Keratinocyte (primary cell): ENCODE measurements around the gene KMT2A. TPM values are rescaled to one million over a fixed set of nuclear protein-coding genes. Genes with fewer than 3 reads are reported as not detected.
"Not testable (repeated sequence)": the region's sequence is repeated elsewhere in the genome, so short reads cannot be mapped to it uniquely, and the experiment has no call there.

Experiments used
- DNase-seq: peaks from one replicate; pipeline ENCODE4 v3.0.0-alpha.2; 2011; ENCODE audit warnings: low read depth, missing footprints, low spot score
- FAIRE-seq: peaks from 2 replicates; lab custom pipeline; 2011; peaks lifted over from hg19 to GRCh38; lab: Jason Lieb, UNC
- H2AFZ ChIP-seq: 2 replicates; pipeline ENCODE4 v1.6.0; 2012; ENCODE audit warnings: low read length, control low read depth, inconsistent platforms; ENCODE audit not compliant: control insufficient read depth
- H3K27ac ChIP-seq: 2 replicates; pipeline ENCODE4 v1.5.1; 2011; ENCODE audit warnings: low read length; ENCODE audit not compliant: control insufficient read depth, insufficient read depth
- H3K27me3 ChIP-seq: 3 replicates; pipeline ENCODE4 v1.6.0; 2011; ENCODE audit warnings: low read length; ENCODE audit not compliant: control insufficient read depth, insufficient read depth; ENCODE audit errors: extremely low read depth
- H3K36me3 ChIP-seq, 2 experiments: 2 replicates in 1 of 2; 3 replicates in 1 of 2; pipeline ENCODE4 v1.5.1; 2011; ENCODE audit warnings: low read length in 2 of 2, mild to moderate bottlenecking in 1 of 2; ENCODE audit not compliant: control insufficient read depth in 2 of 2, insufficient read depth in 2 of 2; ENCODE audit errors: extremely low read depth in 1 of 2
- H3K4me1 ChIP-seq: 3 replicates; pipeline ENCODE4 v1.5.1; 2011; ENCODE audit warnings: low read length; ENCODE audit not compliant: control insufficient read depth, insufficient read depth; ENCODE audit errors: extremely low read depth
- H3K4me2 ChIP-seq: 3 replicates; pipeline ENCODE4 v1.6.0; 2011; ENCODE audit warnings: low read depth, low read length; ENCODE audit not compliant: control insufficient read depth, insufficient read depth; ENCODE audit errors: extremely low read depth
- H3K4me3 ChIP-seq, 3 experiments: fragments of 200-600 bp in 1 of 3; sonication (generic) in 1 of 3; 2 replicates in 2 of 3; 3 replicates in 1 of 3; pipeline ENCODE4 v1.5.1; 2011 to 2016; ENCODE audit warnings: low read length in 3 of 3, mild to moderate bottlenecking in 3 of 3, control low read depth in 2 of 3, inconsistent platforms in 1 of 3, low read depth in 1 of 3, mixed read lengths in 1 of 3, mixed run types in 1 of 3, moderate library complexity in 1 of 3; ENCODE audit not compliant: control insufficient read depth in 2 of 3, insufficient read depth in 2 of 3; ENCODE audit errors: extremely low read depth in 1 of 3
- H3K79me2 ChIP-seq: 2 replicates; pipeline ENCODE4 v1.6.0; 2012; ENCODE audit warnings: low read length; ENCODE audit not compliant: control insufficient read depth, insufficient read depth
- H3K9ac ChIP-seq: 3 replicates; pipeline ENCODE4 v1.6.0; 2011; ENCODE audit warnings: low read length; ENCODE audit not compliant: control insufficient read depth, insufficient read depth; ENCODE audit errors: extremely low read depth
- H3K9me1 ChIP-seq: 3 replicates; pipeline ENCODE4 v1.6.0; 2011; ENCODE audit warnings: low read length; ENCODE audit not compliant: control insufficient read depth, insufficient read depth; ENCODE audit errors: extremely low read depth
- H3K9me3 ChIP-seq: 2 replicates; pipeline ENCODE4 v1.5.1; 2012; ENCODE audit warnings: low read depth, low read length; ENCODE audit not compliant: control insufficient read depth
- H4K20me1 ChIP-seq: 3 replicates; pipeline ENCODE4 v1.6.0; 2011; ENCODE audit warnings: low read length; ENCODE audit not compliant: control insufficient read depth, insufficient read depth; ENCODE audit errors: extremely low read depth
- CTCF ChIP-seq, 3 experiments: IDR thresholded peaks in 1 of 3; conservative IDR thresholded peaks in 1 of 3; optimal IDR thresholded peaks in 1 of 3; 2 replicates in 2 of 3; 3 replicates in 1 of 3; pipeline versions ENCODE3 to v1.5.1; 2011; ENCODE audit warnings: low read length in 3 of 3, mild to moderate bottlenecking in 3 of 3, moderate library complexity in 2 of 3, control low read depth in 1 of 3, inconsistent platforms in 1 of 3; ENCODE audit not compliant: insufficient read depth in 2 of 3; ENCODE audit errors: extremely low read depth in 1 of 3
- EZH2 ChIP-seq: IDR thresholded peaks from one replicate; pipeline ENCODE4 v1.6.1; 2012; ENCODE audit warnings: inconsistent platforms, mild to moderate bottlenecking, low read length, moderate library complexity
- dilution Hi-C: fragments of 300-500 bp; cut with MboI; formaldehyde crosslinking; loops from one replicate; pipeline ENCODE4 v1.7.0; 2020; ENCODE audit warnings: low sequenced_read_pairs; ENCODE audit not compliant: extremely low pct_ligation_motif_present
- polyA plus RNA-seq, 5 experiments: library from polyadenylated mRNA; depleted of rRNA in 3 of 5; stranded (reverse) in 3 of 5; stranded (forward) in 1 of 5; unstranded in 1 of 5; fragments of >200 nt; gene quantifications; 1 replicate in 1 of 5; 2 replicates in 3 of 5; 3 replicates in 1 of 5; pipeline versions ENCODE4 v1.2.1 to v1.2.3, GENCODE V29; 2011 to 2012; ENCODE audit warnings: missing spikeins in 2 of 5, low read depth in 1 of 5, low replicate concordance in 1 of 5

Gene KMT2A
- polyA plus RNA-seq, 1 donor (not counting 4 experiments of a cell fraction or from before 2014, with no cell fraction given): 11.7 TPM

- TF ChIP-seq EZH2 (no peak), CTCF (optimal IDR thresholded peaks at IDR 0.05 in 1 of 3, IDR thresholded peaks at IDR 0.05 in 1 of 3, conservative IDR thresholded peaks at IDR 0.05 in 1 of 3; ENCODE audit: extremely low read depth in 1 of 3, insufficient read depth in 2 of 3, low read length in 3 of 3) (no peak)
- Histone ChIP-seq H3K9ac (no peak overlapping the region), H3K9me1 (no peaks in the 10 kb centered on the region), H3K27ac (no peak overlapping the region), H3K9me3 (no peaks in the 10 kb centered on the region), H4K20me1 (no peaks in the 10 kb centered on the region), H3K27me3 (no peaks in the 10 kb centered on the region), H3K4me1 (no peaks in the 10 kb centered on the region), H2AFZ (no peak overlapping the region), H3K79me2 (peaks cover 2% of the 10 kb centered on the region), H3K4me2 (no peak overlapping the region), H3K4me3 (no peak overlapping the region), H3K36me3 (peaks cover 21 to 28% of the 10 kb centered on the region in 2 experiments)
- dilution Hi-C loops: no loop called here
- no peak for FAIRE-seq
- no peak for DNase-seq
These were observed 40.4 kb downstream of the KMT2A start for GRCh38 chr11:118476676-118477075.

GRCh38 chr11:118481238-118481637 lies 44.9 kb downstream of the KMT2A start:
- H3K4me1 ChIP-seq, FAIRE-seq, H3K4me2 ChIP-seq, H3K27ac ChIP-seq, H4K20me1 ChIP-seq, H3K9ac ChIP-seq, dilution Hi-C loops, H3K79me2 ChIP-seq, H3K9me1 ChIP-seq, H3K4me3 ChIP-seq, DNase-seq, H3K9me3 ChIP-seq, H3K27me3 ChIP-seq, H2AFZ ChIP-seq: not testable (repeated sequence)
- peaks cover 24 to 25% of the 10 kb centered on the region in 2 experiments for H3K36me3 ChIP-seq

GRCh38 chr11:118484405-118484804 lies 48.1 kb downstream of the KMT2A start:
- no peaks in the 10 kb centered on the region for H3K4me1 ChIP-seq
- TF ChIP-seq EZH2: no peak
- TF ChIP-seq CTCF (optimal IDR thresholded peaks at IDR 0.05 in 1 of 3, IDR thresholded peaks at IDR 0.05 in 1 of 3, conservative IDR thresholded peaks at IDR 0.05 in 1 of 3; ENCODE audit: extremely low read depth in 1 of 3, insufficient read depth in 2 of 3, low read length in 3 of 3): no peak
- no peak overlapping the region for H3K9ac ChIP-seq
- H3K36me3 ChIP-seq: peaks cover 15 to 20% of the 10 kb centered on the region in 2 experiments
- no peak overlapping the region for H2AFZ ChIP-seq
- H3K9me1 ChIP-seq: no peaks in the 10 kb centered on the region
- FAIRE-seq (no peak), DNase-seq (no peak)
- no peak overlapping the region for H3K27ac ChIP-seq
- H3K9me3 ChIP-seq: no peaks in the 10 kb centered on the region
- H3K27me3 ChIP-seq: no peaks in the 10 kb centered on the region
- no peaks in the 10 kb centered on the region for H3K79me2 ChIP-seq
- dilution Hi-C loops: no loop called here
- no peak overlapping the region for H3K4me3 ChIP-seq
- H4K20me1 ChIP-seq: no peaks in the 10 kb centered on the region
- H3K4me2 ChIP-seq: no peak overlapping the region
